ENCODE results near the gene SPEF2.

Gene SPEF2, protein sequence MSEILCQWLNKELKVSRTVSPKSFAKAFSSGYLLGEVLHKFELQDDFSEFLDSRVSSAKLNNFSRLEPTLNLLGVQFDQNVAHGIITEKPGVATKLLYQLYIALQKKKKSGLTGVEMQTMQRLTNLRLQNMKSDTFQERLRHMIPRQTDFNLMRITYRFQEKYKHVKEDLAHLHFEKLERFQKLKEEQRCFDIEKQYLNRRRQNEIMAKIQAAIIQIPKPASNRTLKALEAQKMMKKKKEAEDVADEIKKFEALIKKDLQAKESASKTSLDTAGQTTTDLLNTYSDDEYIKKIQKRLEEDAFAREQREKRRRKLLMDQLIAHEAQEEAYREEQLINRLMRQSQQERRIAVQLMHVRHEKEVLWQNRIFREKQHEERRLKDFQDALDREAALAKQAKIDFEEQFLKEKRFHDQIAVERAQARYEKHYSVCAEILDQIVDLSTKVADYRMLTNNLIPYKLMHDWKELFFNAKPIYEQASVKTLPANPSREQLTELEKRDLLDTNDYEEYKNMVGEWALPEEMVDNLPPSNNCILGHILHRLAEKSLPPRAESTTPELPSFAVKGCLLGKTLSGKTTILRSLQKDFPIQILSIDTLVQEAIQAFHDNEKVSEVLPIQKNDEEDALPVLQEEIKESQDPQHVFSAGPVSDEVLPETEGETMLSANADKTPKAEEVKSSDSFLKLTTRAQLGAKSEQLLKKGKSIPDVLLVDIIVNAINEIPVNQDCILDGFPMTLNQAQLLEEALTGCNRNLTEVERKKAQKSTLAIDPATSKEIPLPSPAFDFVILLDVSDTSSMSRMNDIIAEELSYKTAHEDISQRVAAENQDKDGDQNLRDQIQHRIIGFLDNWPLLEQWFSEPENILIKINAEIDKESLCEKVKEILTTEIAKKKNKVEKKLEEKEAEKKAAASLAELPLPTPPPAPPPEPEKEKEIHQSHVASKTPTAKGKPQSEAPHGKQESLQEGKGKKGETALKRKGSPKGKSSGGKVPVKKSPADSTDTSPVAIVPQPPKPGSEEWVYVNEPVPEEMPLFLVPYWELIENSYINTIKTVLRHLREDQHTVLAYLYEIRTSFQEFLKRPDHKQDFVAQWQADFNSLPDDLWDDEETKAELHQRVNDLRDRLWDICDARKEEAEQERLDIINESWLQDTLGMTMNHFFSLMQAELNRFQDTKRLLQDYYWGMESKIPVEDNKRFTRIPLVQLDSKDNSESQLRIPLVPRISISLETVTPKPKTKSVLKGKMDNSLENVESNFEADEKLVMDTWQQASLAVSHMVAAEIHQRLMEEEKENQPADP (N-terminal part only)

DNA sequence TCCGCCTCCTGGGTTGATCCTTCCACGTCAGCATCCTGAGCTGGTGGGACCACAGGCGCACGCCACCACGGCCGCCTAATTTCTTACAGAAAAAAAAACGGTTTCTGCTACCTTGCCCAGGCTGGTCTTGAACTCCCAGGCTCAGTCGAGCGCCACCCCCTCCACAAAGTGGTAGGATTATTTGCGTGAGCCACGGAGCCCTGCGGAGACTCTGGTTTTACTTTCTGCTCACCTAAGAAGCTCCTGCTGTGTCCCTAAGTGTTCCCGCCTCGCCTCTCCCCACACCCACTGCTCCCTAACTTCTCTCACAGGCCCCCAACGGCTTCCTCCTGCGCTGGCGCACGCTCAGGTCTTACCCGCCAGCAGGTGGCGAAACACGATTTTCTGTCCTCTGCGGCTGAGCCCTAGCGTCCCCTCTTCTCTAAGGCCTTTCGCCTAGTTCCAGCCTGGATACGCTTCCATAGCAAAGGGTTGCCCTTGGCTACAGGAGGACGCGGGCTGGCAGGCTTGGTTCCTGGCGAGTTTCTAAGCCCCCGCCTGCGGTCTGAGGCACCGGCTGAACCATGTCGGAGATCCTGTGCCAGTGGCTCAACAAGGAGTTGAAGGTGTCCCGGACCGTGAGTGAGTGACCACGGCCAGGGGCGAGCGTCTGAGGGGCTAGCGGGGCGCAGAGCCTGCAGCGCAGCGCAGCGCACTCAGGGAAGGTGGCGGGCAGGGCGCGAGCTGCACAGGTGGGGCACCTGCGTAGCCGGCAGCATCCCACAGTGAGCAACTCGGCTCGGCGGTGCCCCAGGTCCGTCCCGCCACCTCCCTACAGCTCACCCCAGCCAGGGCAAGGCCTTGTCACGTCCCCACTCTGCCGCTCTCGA is at the start of gene SPEF2:
TSS of gene SPEF2 (plus strand) at position 429 of the 869 bp plus-strand sequence. CDS start at position 564, 135 bp downstream.
- peak; percentile 97 for DNase-seq (ENCODE audit: low spot score)

DNA sequence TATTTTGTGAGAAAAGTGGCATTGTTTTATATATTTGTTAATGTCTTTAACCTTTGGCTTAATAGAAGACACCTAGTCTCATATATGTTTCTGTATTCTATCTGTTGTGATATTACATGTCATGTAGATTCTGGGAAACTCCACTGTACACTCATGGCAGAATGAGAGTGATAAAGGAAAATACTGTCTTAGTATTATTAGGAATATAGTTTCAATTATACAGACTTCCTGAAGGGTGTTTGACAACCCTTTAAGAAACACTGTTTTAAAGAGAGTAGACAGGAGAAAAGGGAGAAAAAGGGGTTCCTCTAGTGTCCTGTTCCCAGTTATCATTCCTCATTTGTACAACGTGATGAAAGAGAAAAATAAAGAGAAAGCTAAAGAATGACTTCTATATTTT is 42.1 kb upstream of the SPEF2 start:
- no peak for DNase-seq (ENCODE audit: low spot score)

DNA sequence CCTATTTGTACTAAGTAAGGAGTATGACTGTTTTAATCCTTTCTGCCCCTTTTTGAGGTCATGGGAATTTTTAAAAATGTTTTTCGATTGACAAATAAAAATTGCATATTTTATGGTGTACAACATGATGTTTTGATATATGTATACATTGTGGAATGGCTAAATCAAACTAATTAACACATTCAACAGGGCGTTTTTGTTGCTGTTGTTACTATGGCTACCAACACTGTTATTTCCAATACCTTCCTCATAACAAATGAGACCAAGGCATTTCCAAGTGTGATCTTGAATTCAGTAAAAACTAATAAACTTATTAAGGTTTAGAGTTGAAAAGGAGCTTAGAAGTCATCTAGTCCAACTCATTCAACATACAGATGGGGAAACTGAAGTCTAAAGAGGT is 30.2 kb upstream of the SPEF2 start:
- no peak for DNase-seq (ENCODE audit: low spot score)

DNA sequence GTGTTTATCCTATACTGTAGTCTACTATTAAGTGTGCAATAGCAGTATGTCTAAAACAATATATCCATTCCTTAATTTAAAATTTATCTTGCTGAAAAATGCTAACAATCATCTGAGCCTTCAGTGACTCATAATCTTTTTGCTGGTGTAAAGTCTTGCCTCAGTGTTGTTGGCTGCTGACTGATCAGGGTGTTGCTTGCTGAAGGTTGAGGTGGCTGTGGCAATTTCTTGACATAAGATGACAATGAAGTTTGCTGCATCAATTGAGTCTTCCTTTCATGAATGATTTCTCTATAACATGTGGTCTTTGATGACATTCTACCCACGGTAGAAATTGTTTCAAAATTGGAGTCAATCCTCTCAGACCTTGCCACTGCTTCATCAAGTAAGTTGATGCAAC is 24.3 kb upstream of the SPEF2 start:
- DNase-seq (ENCODE audit: low spot score): no peak

DNA sequence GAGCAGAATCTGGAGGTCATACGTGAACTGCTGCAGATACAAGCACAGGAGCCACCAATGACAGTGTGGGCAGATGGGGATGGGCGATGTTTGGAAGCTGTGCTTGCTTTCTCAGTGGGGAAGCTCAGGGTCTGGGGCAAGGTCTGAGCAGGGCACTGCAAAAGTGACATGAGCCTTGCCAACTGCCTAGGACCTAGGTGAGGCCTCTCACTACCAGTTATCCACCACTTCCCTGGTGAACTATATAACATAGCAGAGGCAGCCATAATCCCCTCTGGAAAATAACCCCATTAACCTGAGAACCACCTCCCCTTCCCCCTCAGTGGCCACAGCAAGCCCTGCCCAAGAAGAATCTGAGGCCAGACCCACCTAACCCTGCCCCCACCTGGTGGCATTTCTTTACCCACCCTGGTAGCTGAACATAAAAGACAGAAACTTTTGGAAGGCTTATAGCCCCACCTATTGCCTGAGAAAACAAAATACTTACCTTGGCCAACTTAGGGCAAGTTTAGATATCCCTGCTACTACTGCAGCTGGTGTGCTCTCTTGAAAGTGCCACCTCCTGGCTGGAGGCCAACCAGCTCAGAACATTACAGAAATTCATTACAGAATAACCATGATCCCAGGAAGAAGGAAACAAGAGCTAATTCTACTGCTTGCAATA is 18.8 kb upstream of the SPEF2 start:
- peak; percentile 19 for DNase-seq (ENCODE audit: low spot score)

DNA sequence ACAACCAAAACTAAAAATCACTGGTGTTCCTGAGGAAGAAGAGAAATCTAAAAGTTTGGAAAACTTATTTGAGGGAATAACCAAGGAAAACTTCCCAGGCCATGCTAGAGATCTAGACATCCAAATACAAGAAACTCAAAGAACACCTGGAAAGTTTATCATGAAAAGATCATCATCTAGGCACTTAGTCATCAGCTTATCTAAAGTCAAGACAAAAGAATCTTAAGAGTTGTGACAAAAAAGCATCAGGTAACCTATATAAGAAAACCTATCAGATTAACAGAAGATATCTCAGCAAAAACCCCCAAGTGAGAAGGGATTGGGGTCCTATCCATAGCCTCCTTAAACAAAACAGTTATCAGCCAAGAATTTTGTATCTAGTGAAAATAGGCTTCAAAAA is 17.1 kb upstream of the SPEF2 start:
- no peak for DNase-seq (ENCODE audit: low spot score)

DNA sequence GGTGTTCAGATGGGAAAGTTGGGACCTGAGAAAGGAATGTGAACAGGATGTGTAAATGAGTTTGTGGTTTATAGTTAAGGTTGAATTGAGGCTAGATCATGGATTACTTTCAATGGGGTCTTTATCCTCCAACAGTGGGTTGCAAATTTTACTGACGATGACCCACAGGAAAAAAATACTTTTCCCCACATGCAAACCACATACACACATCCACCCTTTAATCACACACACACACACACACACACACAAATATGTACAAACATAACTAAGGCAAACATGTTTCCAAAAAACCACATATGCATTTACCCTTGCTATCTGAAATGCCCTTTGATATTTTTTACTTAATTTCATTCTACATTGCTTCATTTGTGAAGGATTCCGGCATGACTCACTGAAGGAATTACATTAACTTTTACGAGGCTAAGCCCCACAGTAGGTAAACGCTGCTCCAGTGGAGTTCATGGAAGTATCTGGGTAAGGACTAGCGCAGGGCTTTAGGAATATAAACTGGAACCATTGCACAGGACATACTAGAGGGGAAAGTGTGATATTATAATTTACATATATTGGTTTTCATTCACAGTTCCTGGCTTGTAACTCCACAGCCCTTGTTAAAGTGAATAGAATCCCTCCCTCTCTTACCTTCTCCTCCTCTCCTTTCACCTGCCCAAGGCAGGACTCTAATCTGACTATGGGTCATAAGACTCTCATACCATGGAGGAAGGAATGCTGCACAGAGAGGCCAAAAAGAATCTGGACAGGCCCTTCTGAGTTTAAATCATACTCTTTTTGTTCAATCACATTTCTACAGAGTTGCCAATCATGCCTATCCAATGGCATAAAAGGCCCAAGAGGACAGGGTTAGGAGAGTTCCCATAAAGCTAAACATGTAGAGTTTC is 8.5 kb upstream of the SPEF2 start:
- DNase-seq (ENCODE audit: low spot score): no peak

DNA sequence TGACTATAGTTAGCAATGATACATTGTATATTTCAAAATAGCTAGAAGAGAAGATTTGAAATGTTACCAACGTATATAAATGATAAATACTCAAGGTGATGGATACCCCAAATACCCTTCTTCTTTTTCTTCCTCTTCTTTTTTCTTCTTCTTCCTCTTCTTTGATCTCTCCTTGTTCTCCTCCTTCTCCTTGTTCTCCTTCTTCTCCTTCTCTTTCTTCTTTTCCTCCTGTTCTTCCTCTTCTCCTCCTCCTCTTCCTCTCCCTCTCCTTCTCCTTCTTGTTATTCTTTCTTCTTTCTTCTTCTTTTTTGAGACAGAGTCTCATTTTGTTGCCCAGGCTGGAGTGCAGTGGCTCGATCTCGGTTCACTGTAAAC is 616 bp upstream of the SPEF2 start:
- no peak for DNase-seq (ENCODE audit: low spot score)

DNA sequence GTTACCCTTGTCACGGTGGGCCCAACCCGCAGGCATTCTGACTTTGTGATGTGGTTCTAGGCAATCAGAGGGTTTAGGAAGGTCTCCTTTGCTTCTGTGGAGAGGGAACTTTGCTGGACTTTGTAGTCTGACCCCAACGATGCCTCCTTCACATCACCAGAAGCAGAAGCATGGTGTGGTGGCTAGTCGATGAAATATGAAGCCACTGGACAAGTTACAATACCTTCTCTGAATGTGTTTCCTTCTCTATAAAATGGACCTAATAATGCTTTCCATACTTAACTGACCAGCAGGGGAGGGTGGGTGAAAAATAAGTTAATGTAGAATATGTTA is 607 bp downstream of the SPEF2 start:
- peak; percentile 37 for DNase-seq (ENCODE audit: low spot score)

DNA sequence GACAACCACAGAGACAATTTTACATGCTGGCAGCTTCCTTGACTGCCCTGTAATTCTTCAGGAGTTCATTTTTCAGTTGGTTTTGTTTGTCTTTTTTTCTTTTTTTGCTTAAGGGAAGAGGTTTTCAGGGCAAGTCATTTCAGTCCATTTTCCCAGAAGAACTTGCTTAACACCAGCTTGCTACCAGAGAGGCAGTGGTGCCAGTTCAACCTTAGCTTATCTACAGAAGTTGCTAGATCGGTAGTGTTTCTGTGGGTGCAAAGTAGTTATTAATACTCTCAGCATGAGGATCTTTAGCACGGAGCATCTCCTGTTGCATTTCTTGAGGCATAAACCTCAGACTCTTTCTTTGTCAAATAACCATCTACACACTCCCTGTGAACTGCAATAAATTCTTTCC is 1.1 kb downstream of the SPEF2 start:
- DNase-seq (ENCODE audit: low spot score): no peak

DNA sequence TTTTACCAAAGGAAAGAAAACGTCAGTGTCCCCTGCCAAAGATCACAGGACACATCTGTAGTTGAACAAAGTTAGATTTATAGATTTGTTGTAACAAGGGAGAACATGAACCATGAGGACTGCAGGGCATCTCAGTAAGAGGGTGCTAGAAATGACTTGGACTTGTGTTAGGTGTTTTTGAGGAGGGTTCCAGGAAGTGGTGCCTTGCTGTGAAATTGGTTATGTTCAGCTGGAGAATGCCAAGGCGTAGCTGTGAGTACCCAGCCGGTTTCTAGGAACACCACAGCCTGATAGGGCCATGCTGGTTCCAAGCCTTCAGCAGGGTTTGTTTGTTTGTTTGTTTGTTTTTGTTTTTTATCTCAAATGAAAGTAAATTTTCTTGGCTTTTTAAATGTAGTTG is 5.3 kb downstream of the SPEF2 start:
- DNase-seq (ENCODE audit: low spot score): no peak

DNA sequence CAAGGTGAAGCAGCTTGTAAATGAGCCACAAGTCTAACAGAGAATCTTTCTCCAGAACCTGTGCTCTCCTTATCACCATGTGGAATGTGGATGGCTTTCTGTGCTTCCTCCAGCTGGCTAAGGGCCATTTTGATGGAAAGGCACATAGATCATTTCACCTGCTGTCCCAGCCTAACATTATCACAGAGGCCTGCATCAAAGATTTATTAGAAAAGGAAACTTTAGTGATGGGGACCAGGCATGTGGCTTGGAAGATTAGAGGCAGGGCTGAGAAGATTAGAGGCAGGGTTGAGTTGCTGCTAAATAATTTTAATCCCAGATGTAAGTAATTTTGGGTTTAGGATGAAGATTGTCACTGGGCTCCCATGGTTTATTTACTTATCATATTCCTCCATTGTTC is 6.3 kb downstream of the SPEF2 start:
- no peak for DNase-seq (ENCODE audit: low spot score)

DNA sequence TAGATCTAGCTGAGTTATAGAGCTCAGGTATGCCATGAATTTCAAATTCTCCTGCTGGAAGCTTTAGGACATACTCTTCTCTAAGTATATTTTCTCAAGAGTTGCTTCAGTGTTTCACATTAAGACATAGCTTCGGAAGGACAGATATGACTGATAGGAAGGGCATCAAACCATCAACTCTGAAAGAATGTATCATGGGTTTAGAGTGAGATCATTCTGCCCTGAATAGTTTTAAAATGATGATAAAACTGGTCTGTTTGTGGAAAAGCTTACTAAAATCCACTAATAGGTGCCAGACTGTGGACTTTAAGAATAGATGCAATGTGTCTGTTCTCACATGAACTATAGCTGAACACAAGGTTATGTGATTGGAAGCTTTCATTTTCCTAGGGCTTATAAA is 8.4 kb downstream of the SPEF2 start:
- DNase-seq (ENCODE audit: low spot score): peak; percentile 18

DNA sequence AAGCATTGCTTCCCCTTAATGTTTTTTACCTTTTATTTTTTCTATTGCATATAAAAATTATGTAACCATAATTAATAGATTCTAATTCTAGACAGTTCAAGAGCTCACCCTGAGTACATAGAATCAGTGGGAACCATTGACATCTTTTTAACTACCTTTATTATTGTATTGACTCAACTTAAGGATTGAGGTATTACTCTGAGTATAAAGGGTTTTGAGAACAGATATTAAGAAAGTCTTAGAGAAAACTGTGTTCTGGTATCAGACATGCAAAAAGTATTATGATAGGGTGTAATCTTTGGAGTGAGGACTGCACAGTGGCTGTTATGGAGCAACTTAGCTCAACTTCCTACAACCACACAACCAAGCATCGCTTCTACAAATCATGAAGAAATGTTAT is 8.9 kb downstream of the SPEF2 start:
- no peak for DNase-seq (ENCODE audit: low spot score)

DNA sequence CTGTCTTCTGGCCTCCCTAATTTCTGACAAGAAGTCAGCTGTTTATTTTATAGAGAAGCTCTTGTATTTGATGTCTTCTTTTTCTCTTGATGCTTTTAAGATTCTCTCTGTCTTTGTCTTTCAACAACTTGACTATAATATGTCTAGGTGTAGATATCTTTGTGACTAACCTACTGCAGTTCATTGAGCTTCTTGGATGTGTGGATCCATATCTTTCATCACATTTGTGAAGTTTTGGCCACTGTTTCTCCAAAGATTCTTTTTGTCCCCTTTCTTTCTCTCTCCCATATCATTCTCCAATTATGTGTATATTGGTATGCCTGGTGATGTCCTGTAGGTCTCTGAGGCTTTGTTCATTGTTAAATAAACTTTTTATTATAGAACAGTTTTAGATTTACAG is 16.7 kb downstream of the SPEF2 start:
- no peak for DNase-seq (ENCODE audit: low spot score)

DNA sequence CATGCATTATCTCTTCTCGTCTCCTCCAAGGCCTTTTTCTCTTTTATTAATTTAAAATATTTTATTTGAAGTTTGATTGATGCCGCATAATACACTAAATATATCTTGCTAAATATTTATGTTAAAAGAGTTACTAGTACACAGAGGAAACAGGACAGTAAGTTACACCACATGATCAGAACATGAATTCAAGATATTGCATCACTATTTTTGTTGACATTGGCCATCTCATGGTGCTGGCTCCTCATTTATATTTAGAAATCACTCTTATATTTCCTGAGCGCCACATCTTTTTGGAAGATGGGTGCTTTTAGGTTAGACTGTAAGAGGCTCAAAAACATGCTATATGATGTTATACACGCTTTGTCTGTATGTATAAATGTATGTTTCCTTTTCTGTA is 23.0 kb downstream of the SPEF2 start:
- no peak for DNase-seq (ENCODE audit: low spot score)

DNA sequence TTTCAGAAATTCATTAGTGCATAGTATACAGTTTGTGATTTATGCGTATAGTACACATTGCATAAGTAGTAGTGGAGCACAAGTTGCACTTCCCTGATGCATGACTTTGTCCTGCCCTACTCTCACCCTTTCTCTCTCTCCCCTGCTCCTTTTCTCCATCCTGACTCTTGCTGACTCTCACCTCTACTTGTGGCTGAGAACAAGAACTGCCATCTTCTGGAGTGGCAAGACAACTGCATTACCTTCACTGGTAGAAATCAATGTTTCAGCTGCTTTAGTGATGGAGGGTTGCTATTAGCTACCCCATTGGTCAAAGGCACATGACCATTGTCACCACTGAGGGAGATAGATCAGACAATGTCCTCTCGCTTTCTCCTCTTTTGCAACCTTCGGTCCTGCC is 26.9 kb downstream of the SPEF2 start:
- DNase-seq (ENCODE audit: low spot score): peak; percentile 47

DNA sequence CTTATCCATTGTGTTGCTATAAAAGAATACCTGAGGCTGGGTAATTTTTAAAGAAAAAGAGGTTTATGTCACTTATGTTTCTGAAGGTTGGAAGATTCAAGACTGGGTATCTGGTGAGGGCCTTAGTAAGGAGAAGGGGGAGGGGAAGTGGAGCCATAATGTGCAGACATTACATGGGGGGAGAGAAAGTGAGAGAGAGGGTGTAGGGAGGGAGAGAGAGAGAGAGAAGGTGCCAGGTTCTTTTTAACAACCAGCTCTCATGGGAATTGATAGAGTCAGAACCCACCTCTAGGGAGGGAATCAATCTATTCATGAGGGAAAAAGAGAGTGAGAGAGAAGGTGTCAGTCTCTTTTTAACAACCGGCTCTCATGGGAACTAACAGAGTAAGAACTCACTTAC is 29.5 kb downstream of the SPEF2 start:
- DNase-seq (ENCODE audit: low spot score): no peak

DNA sequence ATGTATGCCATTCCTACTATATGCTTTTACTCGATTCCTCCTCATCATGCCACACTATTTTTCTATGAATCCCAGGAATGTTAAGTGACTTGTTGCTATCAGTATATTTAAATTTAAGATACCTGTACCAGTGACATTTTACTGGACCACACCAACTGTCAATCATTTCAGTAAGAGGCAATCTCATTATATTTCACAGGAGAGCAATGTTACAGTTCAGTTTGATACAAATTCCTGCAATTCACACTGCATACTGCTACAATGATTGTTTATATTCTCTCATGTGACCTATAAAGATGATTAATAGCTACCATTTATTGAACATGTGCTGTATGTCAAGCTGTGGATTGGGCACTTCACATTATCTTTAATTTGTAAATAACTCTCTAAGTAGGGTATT is 30.0 kb downstream of the SPEF2 start:
- DNase-seq (ENCODE audit: low spot score): no peak
